Neural cell (in vitro differentiated cells): ENCODE measurements around the gene GPR63. TPM values are rescaled to one million over a fixed set of nuclear protein-coding genes. Genes with fewer than 3 reads are reported as not detected.

Experiments used
- H2AFZ ChIP-seq: fragments of 200-600, 300-800 bp; sonication (generic), shearing (Covaris generic); 2 replicates; pipeline ENCODE4 v1.6.0; 2014; ENCODE audit warnings: low read depth, mild to moderate bottlenecking, antibody characterized with exemption, low read length, moderate library complexity
- H3F3A ChIP-seq: fragments of 200-600 bp; shearing (Covaris generic); 2 replicates; pipeline ENCODE4 v1.6.1; 2016; ENCODE audit warnings: mild to moderate bottlenecking, moderate library complexity, mixed read lengths, antibody characterized with exemption, low read length; ENCODE audit not compliant: insufficient read depth, poor library complexity, severe bottlenecking
- H3K27ac ChIP-seq: fragments of 200-600, 300-800 bp; sonication (generic), shearing (Covaris generic); 2 replicates; pipeline ENCODE4 v1.5.1; 2014; ENCODE audit warnings: mild to moderate bottlenecking, low read length, moderate library complexity
- H3K27me3 ChIP-seq: fragments of 300-800, 200-600 bp; sonication (generic), shearing (Covaris generic); 2 replicates; pipeline ENCODE4 v1.6.0; 2014; ENCODE audit warnings: mild to moderate bottlenecking, low read depth, low read length, moderate library complexity; ENCODE audit not compliant: insufficient read depth
- H3K36me3 ChIP-seq: fragments of 300-800, 200-600 bp; sonication (generic), shearing (Covaris generic); 2 replicates; pipeline ENCODE4 v1.5.1; 2014; ENCODE audit warnings: mild to moderate bottlenecking, antibody characterized with exemption, low read length, moderate library complexity; ENCODE audit not compliant: insufficient read depth
- H3K4me2 ChIP-seq: fragments of 300-800, 200-600 bp; sonication (generic), shearing (Covaris generic); 2 replicates; pipeline ENCODE4 v1.6.0; 2014; ENCODE audit warnings: mild to moderate bottlenecking, low read length
- H3K4me3 ChIP-seq: fragments of 300-800, 200-600 bp; sonication (generic), shearing (Covaris generic); 2 replicates; pipeline ENCODE4 v1.5.1; 2014; ENCODE audit warnings: mild to moderate bottlenecking, low read length, moderate library complexity
- H3K79me2 ChIP-seq: fragments of 200-600 bp; shearing (Covaris generic); replicated peaks from 2 replicates; pipeline ENCODE4 v1.6.0; 2014; ENCODE audit warnings: mild to moderate bottlenecking, low read length, moderate library complexity; ENCODE audit not compliant: insufficient read depth
- H3K9ac ChIP-seq: fragments of 300-800, 200-600 bp; sonication (generic), shearing (Covaris generic); 2 replicates; pipeline ENCODE4 v1.6.1; 2016; ENCODE audit warnings: mild to moderate bottlenecking, low read length, mixed read lengths
- H3K9me2 ChIP-seq: fragments of 200-600 bp; shearing (Covaris generic); 2 replicates; pipeline ENCODE4 v1.6.1; 2016; ENCODE audit warnings: mild to moderate bottlenecking, low read length, mixed read lengths; ENCODE audit not compliant: insufficient read depth
- H3K9me3 ChIP-seq: fragments of 200-600, 300-800 bp; sonication (generic), shearing (Covaris generic); 2 replicates; pipeline ENCODE4 v1.6.1; 2016; ENCODE audit warnings: mild to moderate bottlenecking, mixed run types, low read length, moderate library complexity, mixed read lengths
- H4K20me1 ChIP-seq: fragments of 200-600 bp; shearing (Covaris generic); 2 replicates; pipeline ENCODE4 v1.6.1; 2016; ENCODE audit warnings: mild to moderate bottlenecking, mixed run types; ENCODE audit not compliant: insufficient read depth
- CTCF ChIP-seq: fragments of 450-650 bp; IDR thresholded peaks from 2 replicates; pipeline ENCODE4 v1.5.1; 2014; ENCODE audit warnings: antibody characterized with exemption, mild to moderate bottlenecking, moderate library complexity; ENCODE audit not compliant: poor library complexity, severe bottlenecking
- EP300 ChIP-seq: fragments of 450-650 bp; conservative IDR thresholded peaks from 2 replicates; pipeline ENCODE4 v1.6.1; 2014; ENCODE audit warnings: antibody characterized with exemption, mild to moderate bottlenecking, moderate library complexity; ENCODE audit not compliant: poor library complexity, severe bottlenecking
- EZH2 ChIP-seq: fragments of 200-600, 300-800 bp; shearing (Covaris generic), sonication (generic); IDR thresholded peaks from 2 replicates; pipeline ENCODE4 v1.6.1; 2014; ENCODE audit warnings: antibody characterized with exemption, low read length, borderline replicate concordance, mild to moderate bottlenecking; ENCODE audit not compliant: insufficient read depth, poor library complexity, severe bottlenecking
- MXI1 ChIP-seq: fragments of 450-650 bp; conservative IDR thresholded peaks from 2 replicates; pipeline ENCODE4 v1.6.1; 2014; ENCODE audit warnings: antibody characterized with exemption, mild to moderate bottlenecking; ENCODE audit not compliant: poor library complexity, severe bottlenecking
- POLR2AphosphoS5 ChIP-seq: IDR thresholded peaks from 2 replicates; pipeline ENCODE4 v1.6.1; 2012
- RAD21 ChIP-seq: fragments of 450-650 bp; conservative IDR thresholded peaks from 2 replicates; pipeline ENCODE4 v1.6.1; 2014; ENCODE audit warnings: antibody characterized with exemption, mild to moderate bottlenecking, moderate library complexity
- REST ChIP-seq: IDR thresholded peaks from 2 replicates; pipeline ENCODE4 v1.6.1; 2012; ENCODE audit warnings: borderline replicate concordance
- SMC3 ChIP-seq: fragments of 450-650 bp; conservative IDR thresholded peaks from 2 replicates; pipeline ENCODE4 v1.6.1; 2014; ENCODE audit warnings: antibody characterized with exemption, mild to moderate bottlenecking, moderate library complexity; ENCODE audit not compliant: poor library complexity
- TAF1 ChIP-seq: IDR thresholded peaks from 2 replicates; pipeline ENCODE4 v1.6.1; 2012; ENCODE audit warnings: low read depth
- polyA plus RNA-seq: library from polyadenylated mRNA; depleted of rRNA; stranded (reverse); fragments of >200 nt; gene quantifications from 2 replicates; pipeline ENCODE4 v1.2.3, GENCODE V29; 2014

The GPR63 gene
- polyA plus RNA-seq, 1 donor from 2014 or later, result 1.6 TPM

GRCh38 chr6:96832780-96833179, 4.5 kb downstream of the GPR63 start:
- H3K36me3 ChIP-seq, result no peaks in the 10 kb centered on the region
- H3K79me2 ChIP-seq, result no peaks in the 10 kb centered on the region
- H3F3A ChIP-seq, result peaks cover 5% of the 10 kb centered on the region
- H3K9me3 ChIP-seq, result no peaks in the 10 kb centered on the region
- H3K27ac ChIP-seq, result no peak overlapping the region
- no peak overlapping the region for H2AFZ ChIP-seq
- H3K27me3 ChIP-seq, result peaks cover under 1% of the 10 kb centered on the region
- no peak overlapping the region for H3K4me3 ChIP-seq
- no peak overlapping the region for H3K9ac ChIP-seq
- TF ChIP-seq POLR2AphosphoS5 (no peak), SMC3 (no peak)
- no peaks in the 10 kb centered on the region for H4K20me1 ChIP-seq
- H3K4me2 ChIP-seq, result no peak overlapping the region
- no peaks in the 10 kb centered on the region for H3K9me2 ChIP-seq

- H3K27ac ChIP-seq, result no peak overlapping the region
- no peak overlapping the region for H3K4me3 ChIP-seq
- TF ChIP-seq EZH2, result no peak
- TF ChIP-seq MXI1, result no peak
- no peak for TF ChIP-seq RAD21
- no peak for TF ChIP-seq TAF1
- TF ChIP-seq EP300, result no peak
- no peak for TF ChIP-seq SMC3
- no peak for TF ChIP-seq REST
- no peak for TF ChIP-seq CTCF
- no peak for TF ChIP-seq POLR2AphosphoS5
- no peaks in the 10 kb centered on the region for H3K27me3 ChIP-seq
- no peak overlapping the region for H2AFZ ChIP-seq
- H3K9me3 ChIP-seq, result no peaks in the 10 kb centered on the region
- H3F3A ChIP-seq, result no peaks in the 10 kb centered on the region
- no peaks in the 10 kb centered on the region for H3K79me2 ChIP-seq
- H3K9me2 ChIP-seq, result no peaks in the 10 kb centered on the region
- no peak overlapping the region for H3K4me2 ChIP-seq
- H4K20me1 ChIP-seq, result no peaks in the 10 kb centered on the region
- no peaks in the 10 kb centered on the region for H3K36me3 ChIP-seq
- H3K9ac ChIP-seq, result no peak overlapping the region
These were observed 10.4 kb downstream of the GPR63 start for GRCh38 chr6:96826865-96827264.

- TF ChIP-seq POLR2AphosphoS5 (no peak), RAD21 (no peak), CTCF (no peak), SMC3 (no peak), REST (no peak), EP300 (no peak), MXI1 (no peak), EZH2 (no peak), TAF1 (no peak)
- H3K4me2 ChIP-seq, result no peak overlapping the region
- H3K9me2 ChIP-seq, result no peaks in the 10 kb centered on the region
- H3K9ac ChIP-seq, result no peak overlapping the region
- H3K79me2 ChIP-seq, result no peaks in the 10 kb centered on the region
- H4K20me1 ChIP-seq, result no peaks in the 10 kb centered on the region
- no peaks in the 10 kb centered on the region for H3K27me3 ChIP-seq
- no peaks in the 10 kb centered on the region for H3K9me3 ChIP-seq
- H3K4me3 ChIP-seq, result no peak overlapping the region
- H2AFZ ChIP-seq, result no peak overlapping the region
- no peaks in the 10 kb centered on the region for H3K36me3 ChIP-seq
- no peak overlapping the region for H3K27ac ChIP-seq
- no peaks in the 10 kb centered on the region for H3F3A ChIP-seq
These were observed 13.5 kb downstream of the GPR63 start for GRCh38 chr6:96823743-96824142.
